Measurements from ENCODE around the gene SLC38A10.

DNA sequence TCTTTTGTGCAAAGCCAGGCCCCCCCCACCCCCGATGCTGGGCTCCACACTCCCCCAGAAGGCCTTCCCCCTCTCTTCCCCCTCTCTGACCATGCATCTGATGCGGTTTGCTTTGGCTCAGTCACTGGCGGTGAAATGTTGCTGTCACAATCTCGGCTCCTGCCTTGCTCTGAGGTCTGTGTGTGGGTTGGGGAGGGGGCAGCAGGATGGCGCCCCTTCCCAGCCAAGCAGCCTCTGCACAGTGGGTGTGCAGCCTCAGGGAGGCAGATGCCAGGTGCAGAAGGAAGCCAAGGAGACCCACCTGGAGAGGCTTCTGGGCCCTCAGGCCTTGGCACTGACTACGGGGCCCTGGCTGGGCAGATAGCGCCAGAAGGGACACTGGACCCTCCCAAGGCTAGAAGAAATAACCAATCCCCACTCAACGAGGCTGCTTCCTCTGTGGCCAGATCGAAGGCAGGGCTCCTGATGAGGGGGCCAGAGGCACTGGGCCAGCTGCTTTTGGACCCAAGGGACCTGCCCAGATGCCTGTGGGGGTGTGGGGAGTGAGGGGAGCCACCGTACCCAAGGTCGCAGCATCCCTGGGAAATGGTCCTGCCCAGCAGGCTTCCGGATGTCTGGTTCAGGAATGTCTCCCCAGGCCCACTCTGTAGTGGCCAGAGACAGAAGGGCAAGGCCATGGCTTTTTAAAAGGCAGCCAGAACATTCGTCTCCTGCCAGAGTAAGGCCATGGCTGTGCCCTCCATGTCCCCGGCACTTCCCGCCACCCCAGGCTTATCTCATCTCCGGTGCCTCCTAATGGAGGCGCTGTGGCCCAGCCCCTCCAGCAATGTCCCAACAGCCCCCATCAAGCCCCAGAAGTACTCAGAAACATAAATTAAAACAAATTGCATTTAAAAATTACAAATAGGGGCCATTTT is 43.4 kb upstream of the SLC38A10 start:
- TF ChIP-seq EZH2 (IDR thresholded peaks at IDR 0.05; ENCODE audit: borderline replicate concordance, low read length), result no peak
- TF ChIP-seq, protein P1, sequence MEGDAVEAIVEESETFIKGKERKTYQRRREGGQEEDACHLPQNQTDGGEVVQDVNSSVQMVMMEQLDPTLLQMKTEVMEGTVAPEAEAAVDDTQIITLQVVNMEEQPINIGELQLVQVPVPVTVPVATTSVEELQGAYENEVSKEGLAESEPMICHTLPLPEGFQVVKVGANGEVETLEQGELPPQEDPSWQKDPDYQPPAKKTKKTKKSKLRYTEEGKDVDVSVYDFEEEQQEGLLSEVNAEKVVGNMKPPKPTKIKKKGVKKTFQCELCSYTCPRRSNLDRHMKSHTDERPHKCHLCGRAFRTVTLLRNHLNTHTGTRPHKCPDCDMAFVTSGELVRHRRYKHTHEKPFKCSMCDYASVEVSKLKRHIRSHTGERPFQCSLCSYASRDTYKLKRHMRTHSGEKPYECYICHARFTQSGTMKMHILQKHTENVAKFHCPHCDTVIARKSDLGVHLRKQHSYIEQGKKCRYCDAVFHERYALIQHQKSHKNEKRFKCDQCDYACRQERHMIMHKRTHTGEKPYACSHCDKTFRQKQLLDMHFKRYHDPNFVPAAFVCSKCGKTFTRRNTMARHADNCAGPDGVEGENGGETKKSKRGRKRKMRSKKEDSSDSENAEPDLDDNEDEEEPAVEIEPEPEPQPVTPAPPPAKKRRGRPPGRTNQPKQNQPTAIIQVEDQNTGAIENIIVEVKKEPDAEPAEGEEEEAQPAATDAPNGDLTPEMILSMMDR (IDR thresholded peaks at IDR 0.05; ENCODE audit: low read length), result no peak

Data from OCI-LY1 (cell line).